Measurements from ENCODE around the gene NEGR1.

DNA sequence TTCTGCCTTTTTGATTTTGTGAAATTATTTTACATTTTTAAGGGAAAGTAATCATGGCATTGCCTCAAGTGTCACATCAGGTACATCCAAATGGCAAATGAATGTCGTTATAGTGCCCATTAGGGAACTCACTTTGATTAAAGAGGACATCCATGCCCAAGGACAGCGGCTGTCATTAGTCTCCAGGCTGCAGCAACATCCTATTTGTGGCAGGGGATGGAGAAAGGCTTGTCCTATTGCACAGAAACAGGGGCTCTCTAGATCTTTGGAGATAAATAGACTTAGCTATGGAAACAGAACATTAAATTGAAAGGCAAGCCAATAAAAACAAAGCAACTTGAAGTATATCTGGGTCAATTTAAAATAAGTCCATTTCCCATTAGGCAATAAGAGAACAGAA is 439.3 kb downstream of the NEGR1 start:
- TF ChIP-seq, protein P1, sequence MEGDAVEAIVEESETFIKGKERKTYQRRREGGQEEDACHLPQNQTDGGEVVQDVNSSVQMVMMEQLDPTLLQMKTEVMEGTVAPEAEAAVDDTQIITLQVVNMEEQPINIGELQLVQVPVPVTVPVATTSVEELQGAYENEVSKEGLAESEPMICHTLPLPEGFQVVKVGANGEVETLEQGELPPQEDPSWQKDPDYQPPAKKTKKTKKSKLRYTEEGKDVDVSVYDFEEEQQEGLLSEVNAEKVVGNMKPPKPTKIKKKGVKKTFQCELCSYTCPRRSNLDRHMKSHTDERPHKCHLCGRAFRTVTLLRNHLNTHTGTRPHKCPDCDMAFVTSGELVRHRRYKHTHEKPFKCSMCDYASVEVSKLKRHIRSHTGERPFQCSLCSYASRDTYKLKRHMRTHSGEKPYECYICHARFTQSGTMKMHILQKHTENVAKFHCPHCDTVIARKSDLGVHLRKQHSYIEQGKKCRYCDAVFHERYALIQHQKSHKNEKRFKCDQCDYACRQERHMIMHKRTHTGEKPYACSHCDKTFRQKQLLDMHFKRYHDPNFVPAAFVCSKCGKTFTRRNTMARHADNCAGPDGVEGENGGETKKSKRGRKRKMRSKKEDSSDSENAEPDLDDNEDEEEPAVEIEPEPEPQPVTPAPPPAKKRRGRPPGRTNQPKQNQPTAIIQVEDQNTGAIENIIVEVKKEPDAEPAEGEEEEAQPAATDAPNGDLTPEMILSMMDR (IDR thresholded peaks at IDR 0.05) = no peak
- TF ChIP-seq POLR2A (IDR thresholded peaks at IDR 0.05) = no peak

All from thyroid gland (tissue), 4 donors.